ENCODE data around the gene AP2S1.
A peak's percentile ranks its signal among the peaks of the same experiment; 100 is the strongest.

Gene AP2S1

GRCh38 chr19:46850228-46851203, at the start of gene AP2S1:
Gene AP2S1 (minus strand): TSS chr19:46850846. CDS start chr19:46850766, 80 bp downstream.
- ChIA-PET POLR2A (interaction anchor here (0.6 to 0.9 kb wide), 4 partner anchors 9 to 198 kb away, joined by 3 to 4 read pairs (median 4); partner anchors contain the start of genes ARHGAP35 and TMEM160), CTCF (interaction anchor here (0.6 to 3.4 kb wide), 6 partner anchors 10 to 141 kb away, joined by 3 to 27 read pairs (median 4); no protein-coding TSS in a partner anchor)
- peak within 1 kb of the TSS; percentile 96 for H3K4me3 ChIP-seq (ENCODE audit: low read depth, low read length)
- TF ChIP-seq, protein P1, sequence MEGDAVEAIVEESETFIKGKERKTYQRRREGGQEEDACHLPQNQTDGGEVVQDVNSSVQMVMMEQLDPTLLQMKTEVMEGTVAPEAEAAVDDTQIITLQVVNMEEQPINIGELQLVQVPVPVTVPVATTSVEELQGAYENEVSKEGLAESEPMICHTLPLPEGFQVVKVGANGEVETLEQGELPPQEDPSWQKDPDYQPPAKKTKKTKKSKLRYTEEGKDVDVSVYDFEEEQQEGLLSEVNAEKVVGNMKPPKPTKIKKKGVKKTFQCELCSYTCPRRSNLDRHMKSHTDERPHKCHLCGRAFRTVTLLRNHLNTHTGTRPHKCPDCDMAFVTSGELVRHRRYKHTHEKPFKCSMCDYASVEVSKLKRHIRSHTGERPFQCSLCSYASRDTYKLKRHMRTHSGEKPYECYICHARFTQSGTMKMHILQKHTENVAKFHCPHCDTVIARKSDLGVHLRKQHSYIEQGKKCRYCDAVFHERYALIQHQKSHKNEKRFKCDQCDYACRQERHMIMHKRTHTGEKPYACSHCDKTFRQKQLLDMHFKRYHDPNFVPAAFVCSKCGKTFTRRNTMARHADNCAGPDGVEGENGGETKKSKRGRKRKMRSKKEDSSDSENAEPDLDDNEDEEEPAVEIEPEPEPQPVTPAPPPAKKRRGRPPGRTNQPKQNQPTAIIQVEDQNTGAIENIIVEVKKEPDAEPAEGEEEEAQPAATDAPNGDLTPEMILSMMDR (IDR thresholded peaks at IDR 0.05; ENCODE audit: insufficient read depth, low read length, missing control alignments): no peak
- DNase-seq (ENCODE audit: low read depth, low spot score): peak; percentile 95

- ChIA-PET CTCF (interaction anchor here (1.5 to 2.6 kb wide), 2 partner anchors 10 to 20 kb away, joined by 3 to 8 read pairs; no protein-coding TSS in a partner anchor), POLR2A (no interaction called here)
- DNase-seq (ENCODE audit: low read depth, low spot score): no peak
- no peak overlapping the region for H3K4me3 ChIP-seq (ENCODE audit: low read depth, low read length)
- TF ChIP-seq, protein P1 (IDR thresholded peaks at IDR 0.05; ENCODE audit: insufficient read depth, low read length, missing control alignments): no peak
Observed at GRCh38 chr19:46900341-46900740, 49.7 kb upstream of the AP2S1 start.

GRCh38 chr19:46898731-46899130, 48.1 kb upstream of the AP2S1 start:
- CTCF ChIA-PET: interaction anchor here (0.9 to 1.5 kb wide), 5 partner anchors 8 to 141 kb away, joined by 3 to 4 read pairs (median 3); no protein-coding TSS in a partner anchor
- TF ChIP-seq, protein P1 (IDR thresholded peaks at IDR 0.05; ENCODE audit: insufficient read depth, low read length, missing control alignments): no peak

GRCh38 chr19:46896076-46896794, 45.6 kb upstream of the AP2S1 start:
- ChIA-PET CTCF (interaction anchor here (2.6 kb wide), 1 partner anchor 95 kb away, joined by 10 read pairs; no protein-coding TSS in a partner anchor), POLR2A (interaction anchor here (0.7 kb wide), 1 partner anchor 8 kb away, joined by 3 read pairs; no protein-coding TSS in a partner anchor)
- no peak for DNase-seq (ENCODE audit: low read depth, low spot score)
- no peak overlapping the region for H3K4me3 ChIP-seq (ENCODE audit: low read depth, low read length)
- TF ChIP-seq, protein P1 (IDR thresholded peaks at IDR 0.05; ENCODE audit: insufficient read depth, low read length, missing control alignments): no peak

More at GRCh38 chr19:46898731-46899130, 48.1 kb upstream of the AP2S1 start:
- DNase-seq (ENCODE audit: low read depth, low spot score): no peak
- POLR2A ChIA-PET: interaction anchor here (0.6 kb wide), 1 partner anchor 9 kb away, joined by 3 read pairs; no protein-coding TSS in a partner anchor
- no peak overlapping the region for H3K4me3 ChIP-seq (ENCODE audit: low read depth, low read length)

DNA sequence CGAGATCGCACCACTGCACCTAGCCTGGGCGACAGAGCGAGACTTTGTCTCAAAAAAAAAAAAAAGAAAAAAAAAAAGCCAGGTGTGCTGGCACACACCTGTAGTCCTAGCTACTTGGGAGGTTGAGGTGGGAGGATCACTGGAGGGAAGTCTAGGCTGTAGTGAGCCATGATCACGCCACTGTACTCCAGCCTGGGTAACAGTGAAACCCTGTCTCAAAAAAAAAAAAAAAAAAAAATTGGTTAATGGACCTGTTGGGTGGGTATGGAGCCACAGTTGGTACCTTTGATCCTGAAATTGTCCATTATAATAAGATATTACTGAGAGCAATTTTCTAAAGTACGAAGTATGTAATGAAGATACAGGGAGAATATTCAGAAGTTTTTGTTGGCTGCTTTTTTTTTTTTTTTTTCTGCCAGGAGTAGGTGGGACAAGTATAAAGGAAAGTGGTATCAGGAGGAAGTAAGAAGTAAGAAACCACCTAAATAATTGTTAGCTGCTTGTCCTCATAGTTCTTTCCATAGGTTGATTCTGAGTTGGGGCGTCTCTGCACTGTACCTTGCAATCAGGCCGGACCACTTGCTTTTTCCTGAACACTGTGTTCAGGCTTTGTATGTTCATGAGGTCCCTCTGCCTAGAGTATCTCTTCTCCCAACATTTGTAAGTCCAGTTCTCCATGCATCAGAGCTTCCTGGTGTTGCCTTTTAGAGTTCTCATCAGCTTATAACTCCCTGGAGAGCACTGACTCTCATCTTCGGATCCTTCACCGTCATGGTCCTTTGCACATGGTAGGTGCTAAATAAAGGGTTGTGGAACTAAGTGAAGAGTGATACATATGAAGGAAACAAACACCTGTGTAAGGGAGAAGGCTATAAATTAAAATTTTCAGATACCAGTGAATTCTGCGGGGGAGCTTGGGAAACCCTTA, 41.9 kb upstream of the AP2S1 start:
- no peak overlapping the region for H3K4me3 ChIP-seq (ENCODE audit: low read depth, low read length)
- TF ChIP-seq, protein P1 (IDR thresholded peaks at IDR 0.05; ENCODE audit: insufficient read depth, low read length, missing control alignments): no peak
- CTCF ChIA-PET: interaction anchor here (0.7 kb wide), 1 partner anchor 120 kb away, joined by 3 read pairs; no protein-coding TSS in a partner anchor
- DNase-seq (ENCODE audit: low read depth, low spot score): no peak
- POLR2A ChIA-PET: no interaction called here

Measured in AG04449 (cell line).